Chondrocyte (in vitro differentiated cells): ENCODE measurements around the gene COL25A1. TPM values are rescaled to one million over a fixed set of nuclear protein-coding genes. Genes with fewer than 3 reads are reported as not detected.

ENCODE experiments used
- DNase-seq: peaks from one replicate; pipeline ENCODE4 v3.0.0; 2021; ENCODE audit warnings: mixed read lengths, low spot score
- H3K27ac Mint-ChIP-seq: one replicate; pipeline ENCODE4 v1.8.0; 2021; ENCODE audit warnings: mild to moderate bottlenecking, moderate library complexity, mixed read lengths; ENCODE audit not compliant: unreplicated experiment
- H3K27me3 Mint-ChIP-seq: 2 replicates; pipeline ENCODE4 v1.8.0; 2021; ENCODE audit warnings: low read depth, mixed read lengths
- H3K36me3 Mint-ChIP-seq: 2 replicates; pipeline ENCODE4 v1.8.0; 2021; ENCODE audit warnings: low read depth, mixed read lengths
- H3K4me1 Mint-ChIP-seq: 2 replicates; pipeline ENCODE4 v1.8.0; 2021; ENCODE audit warnings: low read depth, mild to moderate bottlenecking, mixed read lengths
- H3K4me3 Mint-ChIP-seq: one replicate; pipeline ENCODE4 v1.8.0; 2021; ENCODE audit warnings: mild to moderate bottlenecking, moderate library complexity, mixed read lengths; ENCODE audit not compliant: unreplicated experiment
- H3K9me3 Mint-ChIP-seq: 2 replicates; pipeline ENCODE4 v1.8.0; 2021; ENCODE audit warnings: low read depth, mixed read lengths
- total RNA-seq: library from RNA; stranded (reverse); gene quantifications from 3 replicates; pipeline ENCODE4 v1.2.1, GENCODE V29; 2021
- TF ChIP-seq, protein P1 (sequence below): fragments of 200-600 bp; sonication (generic); IDR thresholded peaks from 2 replicates; pipeline ENCODE4 v1.5.0; 2021; ENCODE audit warnings: antibody characterized with exemption, mild to moderate bottlenecking, moderate library complexity

COL25A1 gene
- total RNA-seq, 1 donor from 2014 or later: 0.45 TPM

- TF ChIP-seq, protein P1, sequence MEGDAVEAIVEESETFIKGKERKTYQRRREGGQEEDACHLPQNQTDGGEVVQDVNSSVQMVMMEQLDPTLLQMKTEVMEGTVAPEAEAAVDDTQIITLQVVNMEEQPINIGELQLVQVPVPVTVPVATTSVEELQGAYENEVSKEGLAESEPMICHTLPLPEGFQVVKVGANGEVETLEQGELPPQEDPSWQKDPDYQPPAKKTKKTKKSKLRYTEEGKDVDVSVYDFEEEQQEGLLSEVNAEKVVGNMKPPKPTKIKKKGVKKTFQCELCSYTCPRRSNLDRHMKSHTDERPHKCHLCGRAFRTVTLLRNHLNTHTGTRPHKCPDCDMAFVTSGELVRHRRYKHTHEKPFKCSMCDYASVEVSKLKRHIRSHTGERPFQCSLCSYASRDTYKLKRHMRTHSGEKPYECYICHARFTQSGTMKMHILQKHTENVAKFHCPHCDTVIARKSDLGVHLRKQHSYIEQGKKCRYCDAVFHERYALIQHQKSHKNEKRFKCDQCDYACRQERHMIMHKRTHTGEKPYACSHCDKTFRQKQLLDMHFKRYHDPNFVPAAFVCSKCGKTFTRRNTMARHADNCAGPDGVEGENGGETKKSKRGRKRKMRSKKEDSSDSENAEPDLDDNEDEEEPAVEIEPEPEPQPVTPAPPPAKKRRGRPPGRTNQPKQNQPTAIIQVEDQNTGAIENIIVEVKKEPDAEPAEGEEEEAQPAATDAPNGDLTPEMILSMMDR: no peak
- no peaks in the 10 kb centered on the region for H3K9me3 Mint-ChIP-seq
- peaks cover 16% of the 10 kb centered on the region for H3K4me1 Mint-ChIP-seq
- DNase-seq: no peak
- no peak overlapping the region for H3K27ac Mint-ChIP-seq
- H3K36me3 Mint-ChIP-seq: no peaks in the 10 kb centered on the region
- no peak overlapping the region for H3K4me3 Mint-ChIP-seq
- H3K27me3 Mint-ChIP-seq: no peaks in the 10 kb centered on the region
These were observed 89.4 kb downstream of the COL25A1 start for GRCh38 chr4:109213056-109213455.

DNA sequence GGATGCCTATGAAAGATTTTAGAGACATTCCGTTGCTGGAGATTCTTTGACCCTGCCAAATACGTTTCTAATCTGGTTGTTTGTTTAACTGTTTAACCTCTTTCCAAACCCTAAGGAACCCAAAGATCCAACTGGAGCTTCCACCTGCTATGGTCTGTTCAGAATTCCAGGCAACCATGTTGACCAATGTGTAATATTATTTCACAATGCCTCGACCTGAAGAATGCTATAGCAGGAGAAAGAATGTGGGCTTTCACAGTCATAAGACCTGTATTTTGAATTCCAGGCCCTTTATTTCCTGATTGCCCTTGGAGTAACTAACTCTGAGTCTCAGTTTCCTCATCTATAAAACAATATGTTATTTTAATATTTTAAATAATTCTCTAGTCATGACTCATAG, 90.8 kb downstream of the COL25A1 start:
- no peak for DNase-seq
- TF ChIP-seq, protein P1: no peak
- H3K9me3 Mint-ChIP-seq: no peaks in the 10 kb centered on the region
- H3K4me1 Mint-ChIP-seq: peaks cover 19% of the 10 kb centered on the region
- H3K27me3 Mint-ChIP-seq: no peaks in the 10 kb centered on the region
- no peak overlapping the region for H3K27ac Mint-ChIP-seq
- no peaks in the 10 kb centered on the region for H3K36me3 Mint-ChIP-seq
- H3K4me3 Mint-ChIP-seq: no peak overlapping the region

- Mint-ChIP-seq H3K36me3 (no peaks in the 10 kb centered on the region), H3K9me3 (no peaks in the 10 kb centered on the region), H3K27me3 (no peaks in the 10 kb centered on the region), H3K4me3 (no peak overlapping the region), H3K27ac (no peak overlapping the region), H3K4me1 (peaks cover 9% of the 10 kb centered on the region)
- DNase-seq: no peak
- TF ChIP-seq, protein P1: no peak
These were observed 92.8 kb downstream of the COL25A1 start for GRCh38 chr4:109209647-109210046.

DNA sequence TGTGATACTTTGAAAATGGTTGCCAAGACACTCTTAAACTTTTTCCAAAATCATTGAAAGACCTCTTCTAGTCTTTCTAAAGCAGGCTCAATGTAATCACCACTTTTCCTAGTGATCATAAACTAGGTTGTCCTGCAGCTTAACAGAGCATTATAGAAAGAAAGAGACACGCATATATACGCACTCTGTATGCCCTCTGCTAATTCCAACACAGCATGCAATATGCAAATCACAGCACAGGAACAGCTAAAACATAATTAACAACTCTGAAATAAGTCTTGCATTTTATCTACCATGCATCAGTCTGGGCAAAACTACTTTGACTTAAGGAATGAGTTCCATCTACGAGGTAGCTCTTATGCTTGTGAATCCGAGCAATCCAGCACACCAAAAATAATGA, 94.6 kb downstream of the COL25A1 start:
- DNase-seq: no peak
- Mint-ChIP-seq H3K4me3 (no peak overlapping the region), H3K4me1 (peaks cover 9% of the 10 kb centered on the region), H3K36me3 (no peaks in the 10 kb centered on the region), H3K9me3 (no peaks in the 10 kb centered on the region), H3K27me3 (no peaks in the 10 kb centered on the region), H3K27ac (no peak overlapping the region)
- TF ChIP-seq, protein P1: no peak

DNA sequence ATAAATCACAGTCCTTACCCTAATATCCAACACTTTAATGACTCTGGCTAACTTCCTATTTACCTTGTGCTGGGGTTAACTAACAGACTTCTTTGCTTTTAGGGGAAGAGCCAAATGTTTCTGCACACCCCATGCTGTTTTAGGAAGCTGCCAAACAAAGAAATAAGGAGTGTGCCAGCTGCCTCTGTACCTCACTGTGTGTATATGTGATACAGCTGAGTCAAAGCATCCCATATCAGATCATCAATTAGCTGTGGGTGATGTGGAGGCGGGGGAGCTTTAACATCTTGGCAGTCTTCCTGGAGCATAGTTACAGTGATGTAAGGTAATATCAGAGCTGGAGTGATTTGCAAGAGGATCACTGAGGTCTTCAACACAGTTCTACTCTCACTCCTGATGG, 95.4 kb downstream of the COL25A1 start:
- no peak for DNase-seq

More for the DNA sequence above, 95.4 kb downstream of the COL25A1 start:
- H3K27ac Mint-ChIP-seq: no peak overlapping the region
- H3K4me3 Mint-ChIP-seq: no peak overlapping the region
- TF ChIP-seq, protein P1: no peak
- no peaks in the 10 kb centered on the region for H3K9me3 Mint-ChIP-seq
- no peaks in the 10 kb centered on the region for H3K27me3 Mint-ChIP-seq
- no peaks in the 10 kb centered on the region for H3K36me3 Mint-ChIP-seq
- H3K4me1 Mint-ChIP-seq: peaks cover 9% of the 10 kb centered on the region
